Measurements from ENCODE around the gene TMEM131L. TPM values are rescaled to one million over a fixed set of nuclear protein-coding genes. Genes with fewer than 3 reads are reported as not detected.
"Not testable (repeated sequence)": the region's sequence is repeated elsewhere in the genome, so short reads cannot be mapped to it uniquely, and the experiment has no call there.

The TMEM131L gene
- total and polyA plus RNA-seq, 7 donors, result 0.60 to 27.2 (median 12.1) TPM

- DNase-seq, result no peak
- H3K27me3 ChIP-seq, result no peaks in the 10 kb centered on the region
- WGBS, 2 donors, result 85 to 86% methylated on average over 6 of the region's 6 CpGs
- no peak for TF ChIP-seq POLR2A (IDR thresholded peaks at IDR 0.05)
- no peak for TF ChIP-seq EP300 (IDR thresholded peaks at IDR 0.05)
- TF ChIP-seq, protein P1, sequence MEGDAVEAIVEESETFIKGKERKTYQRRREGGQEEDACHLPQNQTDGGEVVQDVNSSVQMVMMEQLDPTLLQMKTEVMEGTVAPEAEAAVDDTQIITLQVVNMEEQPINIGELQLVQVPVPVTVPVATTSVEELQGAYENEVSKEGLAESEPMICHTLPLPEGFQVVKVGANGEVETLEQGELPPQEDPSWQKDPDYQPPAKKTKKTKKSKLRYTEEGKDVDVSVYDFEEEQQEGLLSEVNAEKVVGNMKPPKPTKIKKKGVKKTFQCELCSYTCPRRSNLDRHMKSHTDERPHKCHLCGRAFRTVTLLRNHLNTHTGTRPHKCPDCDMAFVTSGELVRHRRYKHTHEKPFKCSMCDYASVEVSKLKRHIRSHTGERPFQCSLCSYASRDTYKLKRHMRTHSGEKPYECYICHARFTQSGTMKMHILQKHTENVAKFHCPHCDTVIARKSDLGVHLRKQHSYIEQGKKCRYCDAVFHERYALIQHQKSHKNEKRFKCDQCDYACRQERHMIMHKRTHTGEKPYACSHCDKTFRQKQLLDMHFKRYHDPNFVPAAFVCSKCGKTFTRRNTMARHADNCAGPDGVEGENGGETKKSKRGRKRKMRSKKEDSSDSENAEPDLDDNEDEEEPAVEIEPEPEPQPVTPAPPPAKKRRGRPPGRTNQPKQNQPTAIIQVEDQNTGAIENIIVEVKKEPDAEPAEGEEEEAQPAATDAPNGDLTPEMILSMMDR (IDR thresholded peaks at IDR 0.05), result no peak
- H3K9me3 ChIP-seq, result no peaks in the 10 kb centered on the region
- intact Hi-C loops (cut with DNase I), result no loop called here
- peaks cover 0 to 36% (median 10%) of the 10 kb centered on the region in 4 donors for H3K36me3 ChIP-seq
- peak overlapping the region in 1 of 4 donors; percentile 42 for H3K27ac ChIP-seq
- H3K4me3 ChIP-seq, result no peak overlapping the region
- peaks cover 0 to 21% (median 15%) of the 10 kb centered on the region in 4 donors for H3K4me1 ChIP-seq
Measured at GRCh38 chr4:153595894-153596601, 129.9 kb downstream of the TMEM131L start.

DNA sequence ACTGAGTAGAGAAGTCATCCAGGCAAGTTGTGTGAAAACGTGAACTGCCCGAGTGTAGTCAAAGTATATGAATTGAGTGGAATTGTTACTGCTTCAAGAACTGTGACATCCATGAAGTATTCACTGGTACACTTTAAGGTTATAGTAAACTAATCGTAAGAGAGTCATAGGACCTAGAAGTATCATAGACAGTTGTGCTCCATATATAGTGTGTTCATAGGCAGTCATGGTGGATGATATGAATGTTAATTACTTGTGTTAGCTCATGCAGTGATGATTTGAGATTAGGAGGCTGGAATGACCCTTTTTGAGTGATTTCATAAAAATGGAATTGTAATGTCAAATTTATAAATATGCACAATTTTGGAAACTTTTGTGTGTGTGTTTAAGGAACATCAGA is 136.6 kb downstream of the TMEM131L start:
- TF ChIP-seq, protein P1 (IDR thresholded peaks at IDR 0.05), result no peak
- TF ChIP-seq POLR2A (IDR thresholded peaks at IDR 0.05) (no peak), POLR2AphosphoS5 (IDR thresholded peaks at IDR 0.05) (no peak), EP300 (IDR thresholded peaks at IDR 0.05) (no peak)
- no peaks in the 10 kb centered on the region for H3K27me3 ChIP-seq
- 95 to 96% methylated on average over 3 of the region's 3 CpGs for WGBS, 2 donors
- H3K9me3 ChIP-seq, result no peaks in the 10 kb centered on the region
- no peak overlapping the region for H3K4me3 ChIP-seq
- H3K27ac ChIP-seq, result peak overlapping the region in 2 of 4 donors; percentile 59 to 62
- intact Hi-C loops (cut with DNase I), result no loop called here
- peaks cover 0 to 45% (median 13%) of the 10 kb centered on the region in 4 donors for H3K36me3 ChIP-seq
- DNase-seq, result no peak
- peaks cover 0 to 44% (median 14%) of the 10 kb centered on the region in 4 donors for H3K4me1 ChIP-seq

GRCh38 chr4:153603258-153603657 is 137.1 kb downstream of the TMEM131L start:
- H3K4me1 ChIP-seq, result peaks cover 0 to 49% (median 19%) of the 10 kb centered on the region in 4 donors
- H3K27ac ChIP-seq, result peak overlapping the region in 3 of 4 donors; percentile 20 to 62 (median 59)
- 89 to 96% methylated on average over 2 of the region's 2 CpGs for WGBS, 2 donors
- peaks cover 0 to 41% (median 12%) of the 10 kb centered on the region in 4 donors for H3K36me3 ChIP-seq
- no peaks in the 10 kb centered on the region for H3K27me3 ChIP-seq
- H3K4me3 ChIP-seq, result no peak overlapping the region
- intact Hi-C loops (cut with DNase I), result no loop called here
- no peak for DNase-seq
- H3K9me3 ChIP-seq, result no peaks in the 10 kb centered on the region
- TF ChIP-seq, protein P1 (IDR thresholded peaks at IDR 0.05), result no peak
- no peak for TF ChIP-seq POLR2AphosphoS5 (IDR thresholded peaks at IDR 0.05)
- TF ChIP-seq EP300 (IDR thresholded peaks at IDR 0.05), result no peak
- TF ChIP-seq POLR2A (IDR thresholded peaks at IDR 0.05), result no peak

DNA sequence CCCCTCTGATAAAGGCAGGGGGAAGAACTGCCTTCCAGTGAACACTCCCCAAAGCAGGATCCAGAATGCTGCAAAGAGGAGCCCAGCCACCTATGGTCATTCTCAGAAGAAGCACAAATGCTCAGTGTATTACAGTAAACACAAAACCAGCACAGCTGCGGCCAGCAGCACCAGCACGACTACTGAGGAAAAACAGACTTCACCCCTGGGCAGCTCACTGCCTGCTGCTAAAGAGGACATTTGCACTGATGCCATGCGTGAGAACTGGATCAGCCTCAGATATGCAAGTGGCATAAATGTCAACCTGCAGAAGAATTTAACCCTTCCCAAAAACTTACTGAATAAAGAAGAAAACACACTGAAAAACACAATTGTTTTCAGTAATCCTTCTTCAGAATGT is 137.7 kb downstream of the TMEM131L start:
- peak overlapping the region in 3 of 4 donors; percentile 20 to 62 (median 59) for H3K27ac ChIP-seq
- no peak for DNase-seq
- intact Hi-C loops (cut with DNase I), result no loop called here
- H3K27me3 ChIP-seq, result no peaks in the 10 kb centered on the region
- H3K9me3 ChIP-seq, result no peaks in the 10 kb centered on the region
- H3K4me3 ChIP-seq, result no peak overlapping the region
- peaks cover 0 to 36% (median 9%) of the 10 kb centered on the region in 4 donors for H3K36me3 ChIP-seq
- 86 to 90% methylated on average over 3 of the region's 3 CpGs for WGBS, 2 donors
- TF ChIP-seq POLR2AphosphoS5 (IDR thresholded peaks at IDR 0.05) (peak in 1 of 4 donors; percentile 33), POLR2A (IDR thresholded peaks at IDR 0.05) (no peak), EP300 (IDR thresholded peaks at IDR 0.05) (no peak)
- TF ChIP-seq, protein P1 (IDR thresholded peaks at IDR 0.05), result no peak
- peaks cover 0 to 54% (median 23%) of the 10 kb centered on the region in 4 donors for H3K4me1 ChIP-seq

- H3K9me3 ChIP-seq; intact Hi-C loops (cut with DNase I); DNase-seq; H3K4me3 ChIP-seq; H3K27ac ChIP-seq; H3K27me3 ChIP-seq: not testable (repeated sequence)
- H3K4me1 ChIP-seq, result peaks cover 0 to 57% (median 28%) of the 10 kb centered on the region in 4 donors
- WGBS, 2 donors, result 71 to 93% methylated on average over 2 of the region's 2 CpGs
- H3K36me3 ChIP-seq, result peaks cover 0 to 16% (median 3%) of the 10 kb centered on the region in 4 donors
Measured at GRCh38 chr4:153609070-153609469, 142.9 kb downstream of the TMEM131L start.
